ENCODE data around the gene TNS4.

Gene TNS4

DNA sequence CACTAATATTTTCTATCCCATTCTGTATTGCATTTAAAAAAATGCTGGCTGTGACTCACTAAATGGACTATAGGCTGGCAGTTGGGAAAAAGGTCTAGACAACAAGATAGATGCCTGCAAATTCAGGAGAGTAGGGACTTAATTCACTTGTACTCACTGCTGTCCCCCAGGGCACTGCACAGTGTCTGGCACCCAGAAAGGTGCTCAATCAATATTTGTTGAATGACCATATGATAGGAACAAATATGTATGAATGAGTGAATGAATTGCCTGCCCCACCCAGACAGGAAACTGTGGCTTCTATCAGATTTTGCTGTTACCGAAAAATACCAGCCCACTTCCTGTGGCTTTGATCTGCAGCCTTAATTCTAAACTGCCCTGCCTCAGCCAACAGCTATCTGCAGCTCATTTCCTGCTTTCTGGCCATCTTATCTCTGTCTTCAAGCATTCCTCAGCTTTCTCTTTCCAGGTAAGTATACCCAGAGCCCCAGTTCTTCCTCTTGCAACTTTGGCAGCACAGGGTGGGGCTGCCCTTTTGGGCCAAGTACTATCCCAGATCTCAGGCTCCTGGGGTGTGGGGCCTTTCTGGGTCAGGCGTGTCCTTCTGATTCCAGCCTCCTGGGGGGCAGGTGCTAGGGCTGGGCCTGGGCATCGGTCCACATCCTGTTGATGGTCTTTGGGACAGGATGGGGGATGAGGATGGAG, 15.3 kb upstream of the TNS4 start:
- DNase-seq (ENCODE audit: low read depth, low spot score) = no peak

DNA sequence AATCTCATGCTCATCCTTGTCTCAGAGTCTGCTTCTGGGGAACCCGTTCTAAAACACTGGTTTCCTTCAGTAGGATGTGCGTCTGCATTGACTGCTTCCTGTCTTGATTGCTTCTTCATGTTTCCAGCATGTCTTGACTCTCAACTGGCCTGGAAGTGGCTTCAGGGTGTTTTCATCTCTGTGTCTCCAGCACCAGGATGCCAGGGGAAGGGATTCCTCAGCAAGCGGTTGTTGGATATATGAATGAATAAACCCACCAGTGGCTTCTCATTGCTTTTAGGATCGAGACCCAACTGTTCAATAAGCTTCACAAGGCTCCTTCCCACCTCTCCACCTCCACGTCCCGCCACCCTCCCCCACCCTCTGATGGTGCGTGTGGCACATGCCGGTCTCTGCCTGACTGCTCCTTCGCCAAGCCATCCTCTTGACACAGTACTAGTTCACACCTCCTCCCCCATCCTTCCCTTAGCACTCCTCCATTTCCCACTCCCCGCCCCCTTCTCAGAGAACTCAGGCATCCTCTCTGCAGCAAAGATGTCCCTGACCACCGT, 14.1 kb upstream of the TNS4 start:
- DNase-seq (ENCODE audit: low read depth, low spot score) = no peak

DNA sequence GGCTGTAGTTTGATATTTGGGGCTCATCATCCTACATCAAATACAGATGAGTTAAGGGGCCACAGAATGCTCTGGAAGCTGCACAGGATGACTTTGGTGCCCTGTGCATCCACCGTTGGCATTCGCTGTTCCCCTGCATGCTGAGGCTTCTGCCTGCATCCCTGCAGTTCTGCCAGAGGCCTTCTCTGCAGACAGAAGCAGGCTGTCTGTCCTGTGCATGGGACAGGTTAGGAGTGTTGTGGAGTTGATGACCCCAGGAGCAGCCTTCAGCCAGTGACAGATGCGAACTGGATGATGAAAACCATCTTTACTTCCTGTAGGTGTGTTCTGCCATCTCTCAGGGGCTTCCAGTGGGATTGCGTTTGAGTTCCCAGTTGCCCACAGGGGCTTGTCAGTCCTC, 13.6 kb upstream of the TNS4 start:
- DNase-seq (ENCODE audit: low read depth, low spot score) = no peak

DNA sequence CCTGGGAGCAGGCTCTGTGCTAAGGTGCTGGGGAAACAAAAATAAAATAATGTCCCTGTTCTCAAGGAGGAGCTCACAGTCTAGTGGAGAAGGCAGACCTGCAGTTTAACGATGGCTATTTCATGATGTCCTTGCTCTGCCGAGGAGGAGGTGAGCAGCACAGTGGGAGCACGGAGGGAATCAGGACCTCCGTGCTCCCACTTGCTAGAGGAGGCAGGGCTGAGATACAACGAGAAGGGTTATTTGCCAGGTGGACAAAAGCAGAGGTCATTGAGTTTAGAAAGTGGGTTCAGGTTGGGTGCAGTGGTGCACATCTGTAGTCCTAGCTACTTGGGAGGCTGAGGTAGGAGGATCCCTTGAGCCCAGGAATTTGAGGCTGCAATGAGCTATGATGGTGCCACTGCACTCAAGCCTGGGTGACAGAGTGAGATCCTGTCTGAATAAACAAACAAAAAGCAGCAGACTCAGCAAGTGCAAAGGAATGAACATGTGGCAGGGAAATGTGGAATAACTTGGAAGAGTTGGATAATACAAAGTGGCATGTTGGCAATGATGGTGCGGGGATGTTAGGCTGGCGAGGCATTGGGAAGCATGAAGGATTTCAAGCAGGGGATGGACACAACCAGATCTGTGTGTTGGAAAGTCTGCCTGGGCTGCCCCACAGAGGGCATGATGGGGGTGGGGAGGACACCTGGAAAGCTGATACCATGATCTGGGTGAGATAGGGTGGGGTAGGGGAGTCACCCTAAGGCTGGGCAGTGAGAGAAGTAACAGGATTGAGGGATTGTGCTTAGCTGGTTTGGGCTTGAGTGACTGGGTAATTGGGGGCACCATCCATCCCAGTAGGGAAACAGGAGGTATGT, 12.8 kb upstream of the TNS4 start:
- no peak for DNase-seq (ENCODE audit: low read depth, low spot score)

DNA sequence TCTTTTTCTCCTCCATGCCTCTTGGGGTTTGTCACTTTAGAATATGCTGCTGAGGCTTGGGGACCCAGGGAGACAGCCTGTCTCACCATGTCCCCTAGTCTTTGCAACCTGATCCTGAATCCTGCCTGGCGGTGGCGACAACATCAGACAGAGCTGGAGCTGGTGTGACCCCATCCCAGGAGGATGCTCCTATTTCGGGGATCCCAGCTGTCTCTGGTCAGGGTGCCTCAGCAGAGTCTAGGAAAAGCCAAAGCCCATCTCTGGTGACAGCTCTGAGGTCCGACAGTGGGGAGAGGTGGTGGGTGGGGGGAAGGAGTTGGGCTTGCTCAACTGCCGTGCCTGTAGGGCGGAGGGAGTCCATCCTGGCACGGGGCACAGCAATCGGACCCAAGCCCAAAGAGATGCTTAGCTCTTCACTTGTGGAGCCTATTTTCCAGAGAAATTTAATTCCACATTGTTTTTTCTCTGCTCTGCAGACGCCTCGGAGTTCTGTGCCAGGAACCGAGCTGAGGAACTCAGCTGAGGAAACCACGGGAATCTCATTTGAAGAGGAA, 10.3 kb upstream of the TNS4 start:
- DNase-seq (ENCODE audit: low read depth, low spot score) = no peak

DNA sequence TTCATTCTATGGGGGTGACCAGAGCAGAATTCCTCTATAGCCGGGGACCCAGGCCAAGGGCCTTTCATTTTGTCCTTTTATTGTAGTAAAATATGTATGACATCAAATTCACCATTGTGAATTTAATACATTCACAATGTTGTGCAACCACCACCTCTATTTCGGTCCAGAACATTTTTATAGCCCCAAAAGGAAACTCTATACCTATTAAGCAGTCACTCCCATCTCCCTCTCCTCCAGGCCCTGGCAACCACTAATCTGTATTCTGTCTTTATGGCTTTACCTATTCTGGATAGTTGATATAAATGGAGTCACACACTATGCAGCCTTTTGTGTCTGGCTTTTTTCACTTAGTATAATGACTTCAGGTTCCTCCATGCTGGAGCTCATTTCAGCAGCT, 9.7 kb upstream of the TNS4 start:
- DNase-seq (ENCODE audit: low read depth, low spot score) = no peak

DNA sequence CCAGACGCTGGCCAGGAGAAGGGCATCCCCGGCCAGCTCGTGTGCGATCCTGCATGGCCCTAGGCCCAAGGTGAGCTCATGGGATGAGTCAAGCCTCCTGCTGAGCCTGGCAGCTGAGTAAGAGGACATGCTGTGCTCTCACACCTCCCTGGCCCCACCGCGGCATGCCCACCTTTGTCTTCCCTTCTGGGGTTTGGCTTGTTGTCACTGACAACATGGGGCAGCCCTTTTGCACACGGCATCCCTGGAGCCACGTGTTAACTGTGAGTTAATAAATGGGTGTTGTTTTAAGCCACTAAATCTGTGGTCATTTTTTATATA, 8.9 kb upstream of the TNS4 start:
- peak; percentile 91 for DNase-seq (ENCODE audit: low read depth, low spot score)

DNA sequence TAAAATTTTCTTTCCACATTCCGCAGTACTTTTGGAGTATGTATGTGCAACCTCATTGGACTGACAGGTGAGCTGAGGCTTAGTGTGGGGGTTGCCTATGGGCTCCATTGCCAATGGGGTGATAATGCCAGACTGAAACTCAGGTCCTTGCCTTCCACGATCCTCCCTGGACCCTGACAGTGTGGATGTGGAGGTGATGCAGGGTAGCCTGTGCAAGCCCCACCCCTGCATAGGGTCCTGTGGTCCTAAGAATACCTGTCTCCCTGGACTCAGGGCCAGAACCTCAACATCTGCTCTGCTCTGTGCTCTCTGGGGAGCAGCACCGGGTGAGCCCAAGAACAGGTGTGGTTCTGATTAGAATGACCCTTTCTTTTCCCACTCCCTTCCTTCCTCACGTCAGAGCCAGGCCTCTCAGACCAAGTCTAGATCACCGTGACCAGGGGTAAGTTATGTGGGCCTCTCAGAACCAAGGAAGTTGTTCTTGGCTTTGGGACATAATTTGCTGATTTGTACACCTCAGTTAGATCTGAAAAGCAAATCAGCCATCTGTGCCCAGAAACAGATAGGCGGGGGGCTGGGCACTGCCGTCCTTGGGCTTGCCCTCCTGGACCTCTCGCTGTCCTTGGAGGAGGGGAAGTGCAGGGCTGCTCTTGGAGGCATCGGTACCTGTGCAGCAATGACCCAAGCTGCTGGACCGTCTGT, 8.4 kb upstream of the TNS4 start:
- DNase-seq (ENCODE audit: low read depth, low spot score) = peak; percentile 55

DNA sequence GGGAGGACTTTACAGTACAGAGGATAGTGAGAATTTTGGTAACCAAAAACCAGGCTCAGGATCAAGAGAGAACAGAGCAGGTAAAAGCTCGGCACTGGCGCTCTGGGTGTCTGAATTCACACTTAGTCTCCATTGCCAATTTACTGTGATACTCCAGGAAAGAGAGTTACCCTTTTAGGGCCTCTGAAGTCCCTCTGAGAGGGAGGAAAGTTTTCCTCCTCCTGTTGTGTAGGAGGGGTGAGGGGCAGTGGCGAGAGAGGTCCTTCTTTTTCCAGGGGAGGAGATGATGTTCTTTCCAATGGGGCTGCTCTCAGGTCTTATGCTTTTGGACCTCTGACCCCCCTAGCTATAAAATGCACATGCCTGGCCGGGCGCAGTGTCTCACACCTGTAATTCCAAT, 5.4 kb upstream of the TNS4 start:
- DNase-seq (ENCODE audit: low read depth, low spot score) = no peak

DNA sequence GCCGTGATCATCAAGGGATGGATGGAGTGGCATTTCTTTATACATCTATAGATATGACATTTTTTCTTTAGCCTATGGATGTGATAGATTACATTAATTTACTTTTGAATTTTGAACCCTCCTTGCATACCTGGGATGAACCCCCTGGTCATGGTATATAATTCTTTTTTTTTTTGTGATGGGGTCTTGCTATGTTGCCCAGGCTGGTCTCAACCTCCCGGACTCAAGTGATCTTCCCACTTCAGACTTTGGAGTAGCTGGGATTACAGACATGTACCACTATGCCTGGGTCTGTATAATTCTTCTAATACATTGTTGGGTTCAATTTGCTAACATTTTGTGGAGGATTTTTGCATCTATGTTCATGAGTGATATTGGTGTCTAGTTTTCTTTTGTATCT, 1.7 kb upstream of the TNS4 start:
- no peak for DNase-seq (ENCODE audit: low read depth, low spot score)

DNA sequence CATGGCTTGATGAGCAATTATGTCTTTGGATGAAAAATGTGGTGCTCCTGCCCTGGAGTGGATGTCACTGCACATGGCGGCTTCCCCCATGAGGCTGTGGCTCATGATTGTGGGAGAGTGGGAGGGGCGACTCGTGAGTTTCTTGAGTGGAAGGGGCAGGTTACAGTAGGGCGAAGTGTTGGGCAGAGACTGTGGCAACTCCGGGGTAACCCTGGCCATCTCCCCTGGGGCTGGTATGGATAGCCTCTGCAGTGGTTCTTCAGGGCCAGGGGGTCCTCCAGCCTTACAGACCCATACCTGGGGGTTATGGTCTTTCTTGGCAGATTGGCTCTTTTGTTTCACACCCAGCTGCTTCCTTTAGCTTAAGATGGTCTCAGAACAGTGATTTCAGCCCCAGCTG, 1.3 kb upstream of the TNS4 start:
- no peak for DNase-seq (ENCODE audit: low read depth, low spot score)

DNA sequence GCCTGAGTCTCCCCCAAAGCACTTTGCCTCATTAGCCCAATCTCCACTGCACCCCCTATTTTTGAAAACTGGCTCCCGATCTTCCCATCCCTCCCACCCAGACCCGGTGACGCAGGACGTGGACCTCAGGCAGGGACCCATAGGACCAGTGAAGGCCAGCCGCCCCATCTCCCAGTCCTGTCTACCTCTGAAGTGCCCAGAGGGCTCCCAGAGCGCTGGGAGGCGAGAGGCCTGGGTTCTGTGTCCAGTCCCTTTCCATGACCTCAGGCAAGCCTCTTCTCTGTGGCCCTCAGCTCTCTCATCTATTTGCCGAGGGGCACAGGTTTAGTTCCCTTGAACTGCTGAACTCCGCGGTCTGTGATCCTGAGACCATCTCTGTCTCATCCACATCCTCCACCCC, 714 bp downstream of the TNS4 start:
- DNase-seq (ENCODE audit: low read depth, low spot score) = no peak

DNA sequence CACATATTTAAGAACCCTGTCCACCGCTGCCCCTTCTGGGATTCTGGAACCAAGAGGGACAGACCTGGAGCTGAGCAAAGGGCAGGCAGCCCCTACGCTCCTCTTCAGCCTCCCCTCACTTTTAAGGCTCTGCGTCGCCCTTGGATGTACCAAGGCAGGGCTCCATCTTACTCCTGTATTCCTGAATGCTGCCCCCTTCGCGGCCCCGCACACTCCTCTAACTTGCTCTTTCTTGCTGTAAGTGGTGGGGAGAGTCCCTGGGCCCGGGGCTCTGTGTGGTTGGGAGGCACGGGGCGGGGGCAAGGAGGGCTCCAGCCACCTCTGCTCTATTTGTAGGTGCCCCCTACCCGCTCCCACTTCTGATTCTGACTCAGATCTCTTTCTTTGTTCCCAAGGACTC, 1.2 kb downstream of the TNS4 start:
- DNase-seq (ENCODE audit: low read depth, low spot score) = no peak

DNA sequence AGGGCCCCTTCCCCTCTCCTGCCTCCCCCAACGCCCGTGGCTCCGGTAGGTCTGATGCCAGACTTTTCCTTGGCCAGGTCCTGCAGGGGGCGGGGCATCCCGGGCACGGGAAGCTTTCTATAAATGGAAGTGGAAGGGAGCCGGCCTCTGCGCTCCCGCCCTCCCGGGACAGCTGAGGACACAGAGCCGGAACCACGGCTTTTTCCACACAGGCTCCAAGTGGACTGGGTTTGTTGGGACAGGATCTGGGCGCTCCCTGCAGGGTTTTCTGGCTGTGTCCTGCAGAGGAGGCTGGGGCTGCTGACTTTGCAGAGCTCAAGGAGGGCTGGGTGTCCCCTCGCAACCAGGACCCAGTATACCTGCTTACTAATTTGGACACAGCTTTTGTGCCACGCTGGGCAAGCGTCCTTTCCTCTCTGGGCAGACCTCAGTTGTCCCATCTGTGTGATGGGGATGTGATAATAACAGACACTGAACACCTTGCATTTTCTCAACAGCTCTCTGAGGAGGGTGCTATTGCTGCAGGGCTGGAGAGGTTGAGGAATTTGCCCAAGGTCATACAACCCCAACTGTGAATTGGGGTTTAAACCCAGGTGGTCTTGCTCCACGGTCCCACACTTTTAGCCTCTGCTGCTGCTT, 1.8 kb downstream of the TNS4 start:
- DNase-seq (ENCODE audit: low read depth, low spot score) = peak; percentile 90

DNA sequence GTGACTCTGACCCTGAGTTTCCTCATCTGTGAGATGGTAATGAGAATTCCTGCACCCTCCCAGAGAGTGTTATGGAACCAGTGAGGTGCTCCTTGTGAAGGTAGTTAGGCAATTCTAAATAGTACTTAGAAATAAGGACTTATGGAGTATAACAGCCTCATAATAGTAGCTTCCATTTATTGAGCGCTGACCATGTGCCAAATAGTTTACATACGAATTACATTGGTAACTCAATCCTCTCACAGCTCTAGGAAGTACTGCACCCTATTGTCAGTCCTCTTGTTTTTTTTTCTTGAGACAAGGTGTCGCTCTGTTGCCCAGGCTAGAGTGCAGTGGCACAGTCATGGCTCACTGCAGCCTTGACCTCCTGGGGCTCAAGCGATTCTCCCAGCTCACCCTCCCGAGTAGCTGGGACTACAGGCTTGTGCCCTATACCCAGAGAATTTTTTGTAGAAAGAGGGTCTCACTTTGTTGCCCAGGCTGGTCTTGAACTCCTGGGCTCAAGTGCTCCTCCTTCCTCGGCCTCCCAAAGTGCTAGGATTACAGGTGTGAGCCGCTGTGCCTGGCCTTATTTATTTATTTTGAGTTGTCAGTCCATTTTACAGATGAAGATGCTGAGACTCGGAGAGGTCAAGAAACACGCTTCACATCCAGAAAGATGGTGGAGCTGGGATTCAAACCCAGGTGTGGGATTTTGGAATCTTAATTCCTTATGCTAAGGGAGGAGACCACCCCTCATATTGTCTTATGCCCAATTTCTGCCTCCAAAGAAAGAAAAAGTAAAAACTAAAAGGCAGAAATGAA, 2.9 kb downstream of the TNS4 start:
- no peak for DNase-seq (ENCODE audit: low read depth, low spot score)

DNA sequence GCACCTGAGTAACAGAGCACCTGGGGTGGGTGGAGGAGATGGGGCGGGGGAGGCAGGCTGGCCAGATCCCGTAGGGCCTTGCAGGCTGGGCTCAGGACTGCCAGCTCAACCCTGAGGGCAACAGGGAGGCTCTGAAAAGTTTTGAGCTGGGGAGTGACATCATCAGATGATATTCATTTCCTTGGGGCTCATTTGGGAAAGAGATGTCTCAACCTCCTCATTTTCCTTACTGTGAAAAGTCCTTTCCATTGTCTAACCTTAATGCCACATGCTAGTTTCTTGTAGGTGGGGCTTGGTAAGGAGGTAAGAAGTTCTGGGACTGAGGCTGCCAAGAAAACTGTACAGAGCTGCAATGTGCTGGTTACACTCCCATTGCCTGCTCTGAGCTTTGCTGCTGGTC, 3.7 kb downstream of the TNS4 start:
- DNase-seq (ENCODE audit: low read depth, low spot score) = no peak

DNA sequence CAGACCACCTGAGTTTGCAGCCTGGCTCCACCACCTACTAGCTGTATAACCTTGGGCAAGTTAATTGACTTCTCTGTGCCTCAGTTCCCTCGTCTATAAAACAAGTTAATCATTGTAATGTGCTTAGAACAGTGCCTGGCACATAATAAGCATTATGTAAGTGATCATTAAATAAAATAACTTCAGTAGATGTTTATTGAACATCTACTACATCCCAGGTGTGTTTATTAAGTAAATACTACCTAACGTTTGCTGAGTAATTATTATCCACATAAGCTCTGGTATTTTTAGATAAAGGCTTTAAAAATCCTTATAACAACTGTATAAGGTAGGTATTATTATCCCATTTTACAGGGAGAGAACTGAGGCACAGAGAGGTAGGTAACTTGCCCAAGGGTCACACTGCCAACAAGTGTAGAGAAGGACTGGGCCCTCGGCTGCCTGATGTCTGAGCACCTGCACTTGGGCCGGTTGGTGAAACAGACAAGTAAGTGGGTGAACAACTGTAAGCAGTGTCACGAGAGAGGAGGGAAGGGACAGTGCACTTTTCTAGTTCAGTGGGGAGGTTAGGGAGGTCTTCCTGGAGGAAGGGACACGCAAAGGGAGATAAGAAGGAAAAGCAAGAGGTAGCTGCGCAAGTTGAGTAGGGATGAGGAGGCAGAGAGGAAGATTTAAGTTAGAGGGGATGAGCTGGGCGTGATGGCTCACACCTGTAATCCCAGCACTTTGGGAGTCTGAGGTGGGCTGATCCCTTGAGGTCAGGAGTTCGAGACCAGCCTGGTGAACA, 4.6 kb downstream of the TNS4 start:
- DNase-seq (ENCODE audit: low read depth, low spot score) = no peak

DNA sequence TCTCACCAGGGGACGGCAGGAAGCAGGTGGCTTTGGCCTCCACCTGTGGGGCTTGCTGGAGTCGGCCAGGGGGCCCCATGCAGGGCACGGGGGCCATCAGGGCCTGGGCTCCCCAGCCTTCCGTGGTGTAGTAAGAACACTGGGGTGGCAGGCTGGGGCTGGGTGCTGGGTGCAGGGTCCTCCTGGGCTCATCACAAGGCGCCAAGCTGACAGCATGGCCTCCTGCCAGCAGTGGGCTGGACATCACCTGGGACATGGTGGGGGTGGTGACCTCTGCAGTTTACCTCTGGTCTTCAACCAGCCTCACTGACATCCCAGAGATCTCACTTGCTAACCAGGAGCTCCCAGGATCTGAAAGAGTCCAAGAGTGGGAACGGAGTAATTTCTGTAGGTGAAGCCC, 5.3 kb downstream of the TNS4 start:
- DNase-seq (ENCODE audit: low read depth, low spot score) = no peak

DNA sequence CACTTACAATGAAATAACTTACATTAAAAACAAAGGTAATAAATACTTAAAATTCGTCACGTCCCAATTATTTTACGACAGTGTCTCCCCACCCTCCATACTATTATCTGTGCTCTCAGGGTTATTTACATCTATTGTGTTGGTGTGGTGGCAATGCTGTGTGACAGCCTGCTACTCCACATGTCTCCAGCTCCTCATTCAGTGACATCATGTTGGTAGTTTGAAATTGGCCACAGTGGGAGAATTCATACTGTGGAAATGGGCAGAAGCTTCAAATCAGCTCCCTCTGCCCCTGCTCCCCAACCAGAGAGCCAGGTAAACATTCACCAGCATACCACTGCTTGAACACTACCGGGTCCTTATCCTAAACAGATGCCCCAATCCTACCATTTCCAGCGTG, 6.3 kb downstream of the TNS4 start:
- DNase-seq (ENCODE audit: low read depth, low spot score) = no peak

DNA sequence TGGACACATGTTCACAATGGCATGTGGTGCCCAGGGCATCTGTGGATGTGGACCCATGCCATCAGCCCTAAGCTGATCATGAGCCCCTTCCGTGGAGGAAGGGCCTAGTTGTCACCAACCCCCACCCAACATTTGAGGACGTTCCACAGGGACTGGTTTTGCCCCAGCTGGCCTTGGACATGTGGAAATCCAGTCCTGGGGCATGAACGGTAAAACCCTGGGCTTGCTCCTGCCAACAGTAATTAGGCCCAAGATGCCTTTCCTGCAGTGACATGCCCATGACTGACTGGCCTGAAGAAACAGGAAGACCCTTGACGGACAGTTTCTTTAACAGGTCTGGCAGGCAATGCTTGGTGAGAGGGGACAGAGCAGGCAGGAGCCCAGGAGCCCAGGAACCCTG, 7.7 kb downstream of the TNS4 start:
- DNase-seq (ENCODE audit: low read depth, low spot score) = no peak

Measured in astrocyte of the hippocampus (primary cell).